Chondrocyte (in vitro differentiated cells): ENCODE data around the gene TTC39C. TPM values are rescaled to one million over a fixed set of nuclear protein-coding genes. Genes with fewer than 3 reads are reported as not detected.

Experiments
- DNase-seq: peaks from one replicate; pipeline ENCODE4 v3.0.0; 2021; ENCODE audit warnings: mixed read lengths, low spot score
- H3K27ac Mint-ChIP-seq: one replicate; pipeline ENCODE4 v1.8.0; 2021; ENCODE audit warnings: mild to moderate bottlenecking, moderate library complexity, mixed read lengths; ENCODE audit not compliant: unreplicated experiment
- H3K27me3 Mint-ChIP-seq: 2 replicates; pipeline ENCODE4 v1.8.0; 2021; ENCODE audit warnings: low read depth, mixed read lengths
- H3K36me3 Mint-ChIP-seq: 2 replicates; pipeline ENCODE4 v1.8.0; 2021; ENCODE audit warnings: low read depth, mixed read lengths
- H3K4me1 Mint-ChIP-seq: 2 replicates; pipeline ENCODE4 v1.8.0; 2021; ENCODE audit warnings: low read depth, mild to moderate bottlenecking, mixed read lengths
- H3K4me3 Mint-ChIP-seq: one replicate; pipeline ENCODE4 v1.8.0; 2021; ENCODE audit warnings: mild to moderate bottlenecking, moderate library complexity, mixed read lengths; ENCODE audit not compliant: unreplicated experiment
- H3K9me3 Mint-ChIP-seq: 2 replicates; pipeline ENCODE4 v1.8.0; 2021; ENCODE audit warnings: low read depth, mixed read lengths
- total RNA-seq: library from RNA; stranded (reverse); gene quantifications from 3 replicates; pipeline ENCODE4 v1.2.1, GENCODE V29; 2021
- TF ChIP-seq, protein P1 (sequence below): fragments of 200-600 bp; sonication (generic); IDR thresholded peaks from 2 replicates; pipeline ENCODE4 v1.5.0; 2021; ENCODE audit warnings: antibody characterized with exemption, mild to moderate bottlenecking, moderate library complexity

TTC39C gene
- total RNA-seq, 1 donor from 2014 or later: 11.2 TPM

DNA sequence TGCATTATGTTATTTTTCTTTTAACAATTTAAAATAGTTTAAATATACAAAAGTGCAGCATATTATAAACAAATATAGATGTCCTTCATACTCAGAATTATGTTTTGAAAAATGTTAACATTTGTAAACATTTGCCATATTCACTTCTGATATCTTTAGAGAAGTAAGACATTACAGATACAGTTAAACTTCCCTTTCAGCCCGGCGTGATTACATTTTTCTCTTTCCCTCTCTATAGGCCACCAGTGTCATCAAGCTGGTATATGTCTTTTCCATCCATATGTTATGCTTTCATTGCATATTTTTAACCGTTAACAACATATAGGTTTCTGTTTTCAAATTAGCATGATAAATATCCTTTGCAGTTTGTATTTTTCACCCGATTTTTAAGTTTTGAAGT, 27.1 kb downstream of the TTC39C start:
- Mint-ChIP-seq H3K4me3 (no peak overlapping the region), H3K4me1 (no peaks in the 10 kb centered on the region), H3K9me3 (no peaks in the 10 kb centered on the region), H3K27ac (no peak overlapping the region), H3K27me3 (no peaks in the 10 kb centered on the region), H3K36me3 (no peaks in the 10 kb centered on the region)
- TF ChIP-seq, protein P1, sequence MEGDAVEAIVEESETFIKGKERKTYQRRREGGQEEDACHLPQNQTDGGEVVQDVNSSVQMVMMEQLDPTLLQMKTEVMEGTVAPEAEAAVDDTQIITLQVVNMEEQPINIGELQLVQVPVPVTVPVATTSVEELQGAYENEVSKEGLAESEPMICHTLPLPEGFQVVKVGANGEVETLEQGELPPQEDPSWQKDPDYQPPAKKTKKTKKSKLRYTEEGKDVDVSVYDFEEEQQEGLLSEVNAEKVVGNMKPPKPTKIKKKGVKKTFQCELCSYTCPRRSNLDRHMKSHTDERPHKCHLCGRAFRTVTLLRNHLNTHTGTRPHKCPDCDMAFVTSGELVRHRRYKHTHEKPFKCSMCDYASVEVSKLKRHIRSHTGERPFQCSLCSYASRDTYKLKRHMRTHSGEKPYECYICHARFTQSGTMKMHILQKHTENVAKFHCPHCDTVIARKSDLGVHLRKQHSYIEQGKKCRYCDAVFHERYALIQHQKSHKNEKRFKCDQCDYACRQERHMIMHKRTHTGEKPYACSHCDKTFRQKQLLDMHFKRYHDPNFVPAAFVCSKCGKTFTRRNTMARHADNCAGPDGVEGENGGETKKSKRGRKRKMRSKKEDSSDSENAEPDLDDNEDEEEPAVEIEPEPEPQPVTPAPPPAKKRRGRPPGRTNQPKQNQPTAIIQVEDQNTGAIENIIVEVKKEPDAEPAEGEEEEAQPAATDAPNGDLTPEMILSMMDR: no peak
- DNase-seq: no peak

DNA sequence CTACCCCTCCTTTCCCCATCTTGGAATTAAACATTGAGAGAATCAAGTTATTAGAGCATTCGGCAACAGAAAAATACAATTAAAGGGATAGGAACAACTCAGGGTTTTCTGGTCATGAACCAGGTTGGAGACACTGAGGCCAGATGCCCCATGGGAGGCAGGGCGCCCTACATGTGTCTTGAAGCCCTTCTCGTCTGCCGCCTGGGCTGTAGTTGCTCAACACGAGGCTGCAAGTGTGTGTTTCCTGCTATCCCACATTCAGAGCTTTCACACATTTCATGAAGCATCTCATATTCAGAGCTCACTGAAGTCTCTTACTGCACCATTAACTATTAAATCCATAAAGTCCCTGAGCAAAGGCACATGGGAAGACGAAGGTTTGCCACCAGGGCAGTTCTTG, 28.8 kb downstream of the TTC39C start:
- TF ChIP-seq, protein P1: no peak
- Mint-ChIP-seq H3K27ac (no peak overlapping the region), H3K9me3 (no peaks in the 10 kb centered on the region), H3K27me3 (no peaks in the 10 kb centered on the region), H3K36me3 (no peaks in the 10 kb centered on the region), H3K4me1 (no peaks in the 10 kb centered on the region), H3K4me3 (no peak overlapping the region)
- DNase-seq: no peak

DNA sequence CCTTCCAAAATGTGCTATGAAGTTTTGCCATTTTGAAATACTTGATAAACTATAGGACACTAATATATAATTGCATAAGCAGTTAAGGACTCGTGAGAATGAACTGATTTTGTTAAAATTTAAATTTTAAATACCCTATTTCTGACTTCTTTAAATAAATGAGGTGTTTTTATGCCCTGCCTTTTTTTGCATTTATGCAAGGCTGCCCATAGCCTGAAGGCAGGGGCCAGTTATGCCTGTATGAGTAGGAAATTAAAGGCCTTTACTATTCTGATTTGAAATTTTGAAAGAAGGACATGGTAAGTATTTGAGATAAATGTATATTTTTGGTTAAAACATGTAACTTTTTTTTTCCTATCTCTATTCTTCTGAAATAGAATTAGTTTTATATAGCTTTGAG, 33.7 kb downstream of the TTC39C start:
- H3K27ac Mint-ChIP-seq: no peak overlapping the region
- no peaks in the 10 kb centered on the region for H3K9me3 Mint-ChIP-seq
- no peak for DNase-seq
- no peaks in the 10 kb centered on the region for H3K36me3 Mint-ChIP-seq
- H3K4me1 Mint-ChIP-seq: peaks cover 6% of the 10 kb centered on the region
- no peaks in the 10 kb centered on the region for H3K27me3 Mint-ChIP-seq
- TF ChIP-seq, protein P1: no peak
- no peak overlapping the region for H3K4me3 Mint-ChIP-seq

- no peaks in the 10 kb centered on the region for H3K27me3 Mint-ChIP-seq
- H3K4me1 Mint-ChIP-seq: peaks cover 6% of the 10 kb centered on the region
- DNase-seq: no peak
- H3K36me3 Mint-ChIP-seq: no peaks in the 10 kb centered on the region
- H3K4me3 Mint-ChIP-seq: no peak overlapping the region
- TF ChIP-seq, protein P1: no peak
- H3K9me3 Mint-ChIP-seq: no peaks in the 10 kb centered on the region
- H3K27ac Mint-ChIP-seq: no peak overlapping the region
Measured at GRCh38 chr18:24049142-24049541, 34.6 kb downstream of the TTC39C start.

DNA sequence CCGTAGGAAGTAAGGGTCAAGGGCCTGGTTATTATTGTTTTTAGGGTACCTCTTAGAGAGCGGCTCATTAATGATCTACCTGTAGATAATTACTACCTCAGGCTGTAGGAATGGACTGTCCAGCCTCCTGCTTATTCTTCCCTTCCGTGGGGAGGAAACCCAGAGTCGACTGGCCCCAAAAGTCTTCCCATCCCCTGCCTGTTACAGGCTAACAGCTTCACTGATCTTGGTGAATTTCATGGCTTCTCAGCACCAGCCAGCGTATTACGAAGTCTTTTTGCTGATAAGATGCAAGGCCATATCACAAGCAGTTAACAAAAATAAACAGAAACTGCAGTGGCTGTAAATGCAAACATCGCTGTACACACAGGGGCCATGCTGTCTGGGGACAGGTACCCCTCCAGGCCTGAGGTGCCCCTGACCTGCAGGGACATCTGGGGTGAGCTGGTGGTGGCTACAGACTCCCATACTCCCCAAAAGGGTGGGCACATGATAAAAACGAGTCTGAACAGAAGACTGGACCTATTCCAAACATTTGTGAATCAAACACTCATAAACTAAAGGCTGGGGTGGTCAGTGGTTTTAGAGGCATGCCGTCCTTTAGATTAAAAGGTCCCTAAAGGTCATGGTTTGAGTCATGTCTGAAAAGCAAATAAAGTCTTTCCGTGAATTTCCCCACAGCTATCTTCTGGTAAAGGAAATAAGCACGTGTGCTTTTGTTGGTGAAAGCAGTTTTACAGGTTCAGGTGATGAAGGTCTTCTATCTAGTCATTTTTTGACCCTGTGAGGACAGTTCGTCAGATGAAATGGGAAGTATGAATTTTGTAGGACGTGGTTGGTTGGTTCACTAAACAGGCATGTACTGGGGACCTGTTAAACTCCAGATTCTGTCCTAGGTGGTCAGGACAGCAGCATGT, 36.7 kb downstream of the TTC39C start:
- Mint-ChIP-seq H3K27ac (no peak overlapping the region), H3K4me1 (peaks cover 13% of the 10 kb centered on the region), H3K9me3 (no peaks in the 10 kb centered on the region), H3K4me3 (no peak overlapping the region), H3K27me3 (no peaks in the 10 kb centered on the region), H3K36me3 (no peaks in the 10 kb centered on the region)
- DNase-seq: no peak
- TF ChIP-seq, protein P1: no peak
